ENCODE measurements around the gene RASSF4.

DNA sequence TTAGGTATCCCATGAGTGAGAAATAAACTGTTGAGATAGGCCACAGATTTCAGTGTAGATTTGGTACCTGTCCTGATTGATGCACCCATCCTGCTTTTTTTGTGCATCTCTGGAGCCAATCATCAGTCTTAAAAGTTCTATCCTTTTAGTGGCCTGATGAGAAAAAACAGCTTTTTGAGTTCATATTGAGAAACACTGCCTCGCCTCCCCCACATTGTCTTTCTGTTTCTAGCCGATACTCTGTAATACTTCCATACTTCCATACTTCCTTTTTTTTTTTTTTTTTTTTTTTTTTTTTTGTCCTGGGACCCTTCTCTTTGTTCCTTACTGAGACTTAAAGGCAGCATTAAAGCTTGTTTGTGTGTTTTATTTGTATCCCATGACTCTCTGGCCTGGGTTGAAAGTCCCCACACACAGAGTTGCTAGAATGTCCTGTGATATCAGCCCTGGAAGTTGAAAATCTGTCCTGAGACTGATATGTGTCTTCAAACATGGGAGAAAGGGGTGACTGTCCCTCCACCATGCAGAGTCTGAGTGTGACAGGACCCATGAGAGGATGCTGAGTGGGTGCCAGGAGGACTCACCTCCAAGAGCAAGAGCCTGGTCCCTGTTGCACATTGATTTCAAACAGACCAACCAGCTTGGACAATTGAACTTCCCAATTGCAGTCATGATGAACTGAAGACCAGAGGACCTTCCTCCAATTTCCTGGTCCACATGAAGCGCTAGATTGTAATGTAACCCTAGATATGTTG lies 46.9 kb downstream of the RASSF4 start:
- TF ChIP-seq EZH2phosphoT487 (IDR thresholded peaks at IDR 0.05; ENCODE audit: insufficient read depth, low read depth) (no peak), EZH2 (IDR thresholded peaks at IDR 0.05; ENCODE audit: insufficient read depth, poor library complexity, severe bottlenecking) (no peak)
